GM12872 (cell line): Measurements from ENCODE around the gene CNOT6L.

Experiments used
- TF ChIP-seq, protein P1 (sequence below): IDR thresholded peaks from 3 replicates; pipeline ENCODE4 v1.5.1; 2011; ENCODE audit warnings: low read depth, mild to moderate bottlenecking, low read length, moderate library complexity; ENCODE audit not compliant: insufficient read depth

The CNOT6L gene

DNA sequence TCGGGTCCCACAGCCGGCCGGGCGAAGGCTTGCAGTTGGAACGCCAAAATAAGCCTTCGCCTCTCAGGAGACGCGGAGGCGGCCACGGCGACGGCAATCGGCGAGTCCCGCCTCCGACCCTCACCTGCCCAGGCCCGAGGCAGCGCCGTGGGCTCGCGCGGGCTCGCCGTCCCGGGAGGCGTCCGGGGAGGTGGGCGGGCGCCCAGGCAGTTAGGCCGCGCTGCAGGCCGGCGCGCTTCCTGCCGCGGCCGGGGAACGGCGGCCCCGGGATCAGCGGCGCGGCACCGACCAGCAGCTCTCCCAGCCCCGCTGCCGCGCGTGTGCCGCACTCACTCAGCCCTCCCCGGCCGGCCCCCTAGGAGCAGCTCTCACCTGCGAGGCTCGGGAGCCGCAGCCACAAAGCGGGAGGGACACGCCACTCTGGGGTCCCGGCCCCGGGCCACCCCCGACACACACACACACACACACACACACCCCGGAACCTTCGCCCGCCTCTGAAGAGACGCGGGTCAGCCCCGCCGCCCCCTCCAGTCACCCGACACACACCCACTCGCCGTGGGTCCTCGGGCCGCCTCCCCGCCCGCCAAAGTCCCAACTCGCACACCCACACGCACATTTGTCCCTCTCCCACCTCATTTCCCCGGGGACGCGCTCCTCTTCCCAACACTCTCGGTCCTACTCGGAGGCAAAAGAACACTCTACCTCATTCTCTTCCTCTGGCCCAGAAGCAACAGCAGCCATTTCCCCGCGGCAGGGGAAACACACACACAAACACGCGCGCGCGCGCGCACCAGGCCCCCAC is at the start of gene CNOT6L:
CNOT6L (minus strand) TSS at position 767 of the 802 bp plus-strand sequence; CDS start at position 707, 60 bp downstream.
- TF ChIP-seq, protein P1, sequence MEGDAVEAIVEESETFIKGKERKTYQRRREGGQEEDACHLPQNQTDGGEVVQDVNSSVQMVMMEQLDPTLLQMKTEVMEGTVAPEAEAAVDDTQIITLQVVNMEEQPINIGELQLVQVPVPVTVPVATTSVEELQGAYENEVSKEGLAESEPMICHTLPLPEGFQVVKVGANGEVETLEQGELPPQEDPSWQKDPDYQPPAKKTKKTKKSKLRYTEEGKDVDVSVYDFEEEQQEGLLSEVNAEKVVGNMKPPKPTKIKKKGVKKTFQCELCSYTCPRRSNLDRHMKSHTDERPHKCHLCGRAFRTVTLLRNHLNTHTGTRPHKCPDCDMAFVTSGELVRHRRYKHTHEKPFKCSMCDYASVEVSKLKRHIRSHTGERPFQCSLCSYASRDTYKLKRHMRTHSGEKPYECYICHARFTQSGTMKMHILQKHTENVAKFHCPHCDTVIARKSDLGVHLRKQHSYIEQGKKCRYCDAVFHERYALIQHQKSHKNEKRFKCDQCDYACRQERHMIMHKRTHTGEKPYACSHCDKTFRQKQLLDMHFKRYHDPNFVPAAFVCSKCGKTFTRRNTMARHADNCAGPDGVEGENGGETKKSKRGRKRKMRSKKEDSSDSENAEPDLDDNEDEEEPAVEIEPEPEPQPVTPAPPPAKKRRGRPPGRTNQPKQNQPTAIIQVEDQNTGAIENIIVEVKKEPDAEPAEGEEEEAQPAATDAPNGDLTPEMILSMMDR = no peak

DNA sequence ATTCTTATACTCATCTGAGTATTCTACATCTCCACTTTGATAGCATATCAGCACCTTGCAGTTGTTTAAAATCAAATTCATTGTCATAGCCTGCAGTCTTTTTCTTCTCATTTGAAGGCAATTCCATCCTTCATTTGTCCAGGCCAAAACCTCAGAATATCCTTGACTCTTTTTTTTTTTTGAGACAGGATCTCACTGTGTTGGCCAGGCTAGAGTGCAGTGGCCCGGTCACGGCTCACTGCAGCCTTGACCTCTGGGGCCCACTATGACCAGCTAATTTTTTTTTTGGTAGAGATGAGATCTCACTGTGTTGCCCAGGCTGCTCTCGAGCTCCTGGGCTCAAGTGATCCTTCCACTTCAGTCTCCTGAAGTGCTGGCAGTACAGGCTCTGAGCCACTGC is 46.1 kb upstream of the CNOT6L start:
- TF ChIP-seq, protein P1 = no peak

DNA sequence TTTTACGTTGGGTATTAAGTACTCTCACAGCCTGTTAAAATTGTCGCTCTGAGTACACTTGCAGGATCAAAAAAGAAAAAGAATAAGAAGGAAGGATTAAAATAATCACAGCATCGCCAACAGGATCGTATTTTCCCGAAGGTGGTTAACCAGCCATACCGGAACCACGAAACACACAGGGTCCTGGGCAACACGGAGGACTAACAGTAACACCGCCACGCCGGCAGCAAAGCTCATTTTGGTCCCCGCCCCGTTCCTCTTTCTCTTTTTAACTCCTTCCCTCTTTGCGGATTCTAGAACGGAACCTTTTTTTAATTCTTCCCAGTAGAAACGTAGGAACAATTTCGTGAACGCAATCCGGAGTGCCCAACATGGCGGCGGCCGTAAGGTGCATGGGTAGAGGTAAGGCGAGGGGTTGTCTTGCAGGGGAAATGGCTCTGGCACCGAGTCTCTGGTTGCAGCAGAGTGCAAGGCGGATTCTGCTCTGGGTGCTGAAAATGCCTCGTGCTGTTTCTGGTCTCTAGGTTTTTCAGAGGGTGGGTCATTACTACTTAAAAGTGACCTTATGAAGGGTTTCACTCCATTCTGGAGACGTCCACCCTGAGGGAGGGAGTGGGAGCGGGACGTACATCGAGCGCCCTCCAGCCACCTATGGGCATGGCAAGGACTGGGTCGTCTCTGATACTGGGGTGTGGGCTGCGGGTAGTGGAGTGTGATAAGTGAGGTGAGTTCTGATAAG is 43.5 kb upstream of the CNOT6L start, which contains the start of gene MRPL1:
MRPL1 (plus strand) TSS at position 353 of the 739 bp plus-strand sequence; CDS start at position 372, 19 bp downstream.
- TF ChIP-seq, protein P1 = no peak

DNA sequence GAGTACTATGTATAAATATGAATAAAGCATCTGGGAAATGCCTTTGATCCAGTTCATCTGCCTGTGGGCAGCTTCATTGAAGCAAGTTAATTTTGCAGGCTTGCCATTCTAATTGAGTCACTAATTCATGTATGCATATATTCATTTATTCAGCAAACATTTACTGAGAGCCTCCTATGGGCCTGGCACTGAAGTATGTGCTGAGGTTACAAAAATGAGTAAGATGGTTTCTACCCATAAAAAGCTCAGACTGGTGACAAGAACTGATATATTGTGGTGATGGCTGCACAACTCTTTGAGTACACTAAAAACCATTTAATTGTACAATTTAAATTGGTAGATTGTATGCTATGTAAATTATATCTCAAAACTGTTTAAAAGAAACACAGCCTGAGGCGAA is 42.3 kb upstream of the CNOT6L start:
- TF ChIP-seq, protein P1 = no peak

DNA sequence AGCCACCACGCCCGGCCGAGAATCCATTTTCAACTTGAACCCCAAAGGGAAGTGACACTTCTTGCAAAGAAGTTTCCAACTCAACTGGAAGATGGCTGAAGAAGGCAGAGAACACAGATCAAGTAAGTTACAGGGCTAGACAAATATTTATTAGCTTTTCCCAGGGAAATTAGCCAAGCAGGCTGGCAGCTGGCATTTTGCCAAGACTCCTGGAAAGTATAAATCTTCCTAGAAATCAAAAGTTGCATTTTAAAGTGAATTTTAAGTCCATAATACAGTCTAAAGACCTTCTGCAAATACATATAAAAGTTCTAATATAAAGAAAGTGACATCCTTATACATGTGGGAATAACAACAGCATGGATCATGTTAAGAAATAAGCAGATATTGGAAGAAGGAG is 40.1 kb upstream of the CNOT6L start:
- TF ChIP-seq, protein P1 = no peak

DNA sequence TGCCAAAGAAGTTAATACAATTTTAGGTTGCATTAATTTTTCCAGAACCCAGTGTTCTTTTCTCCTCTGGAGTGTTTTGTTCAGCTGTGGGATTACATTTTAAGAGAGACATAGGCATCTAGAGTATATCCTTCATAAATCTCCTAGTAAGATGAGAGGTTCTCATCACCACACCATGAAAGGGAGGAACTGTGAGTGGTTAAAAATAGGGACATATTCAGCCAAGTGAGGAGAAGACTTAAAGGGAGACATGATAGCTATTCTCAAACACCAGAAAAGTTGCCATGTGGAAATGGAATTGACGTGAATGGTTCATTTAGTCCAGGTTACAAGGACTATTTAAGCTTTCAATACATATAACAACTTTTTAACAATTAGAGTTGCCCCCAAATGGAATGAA is 37.0 kb upstream of the CNOT6L start:
- TF ChIP-seq, protein P1 = no peak

DNA sequence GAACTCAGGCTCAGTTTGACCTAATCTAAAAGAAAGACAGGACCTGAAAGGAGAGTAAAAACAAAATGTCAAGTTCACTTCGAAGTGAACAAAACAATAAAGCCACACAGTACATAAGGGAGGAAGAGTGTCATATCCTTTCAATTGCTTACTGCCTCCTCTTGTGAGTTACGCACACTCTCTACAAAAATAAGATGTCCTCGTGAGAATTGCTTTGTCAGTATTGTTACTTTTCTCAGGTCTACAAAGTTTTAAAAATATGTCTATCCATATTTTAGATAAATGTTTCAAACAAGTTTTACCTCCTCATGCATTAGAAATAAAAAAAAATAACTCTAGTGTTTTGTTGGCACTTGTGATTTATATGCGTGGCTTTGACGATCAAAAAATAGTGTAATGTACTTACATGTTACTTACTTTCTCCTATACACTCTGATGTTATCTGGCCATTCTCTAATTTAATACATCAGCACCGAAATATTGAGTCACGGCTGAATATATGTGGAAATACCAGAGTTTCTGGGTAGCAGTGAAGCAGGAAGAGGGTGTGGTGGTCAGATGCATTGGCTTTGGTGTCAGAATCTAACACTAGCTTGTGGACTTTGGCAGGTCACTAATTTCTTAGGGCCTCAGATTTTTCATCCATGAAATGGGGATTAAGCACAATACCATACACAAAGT is 35.4 kb upstream of the CNOT6L start:
- TF ChIP-seq, protein P1 = no peak
